H4 (cell line): Measurements from ENCODE around the gene DENND11. TPM values are rescaled to one million over a fixed set of nuclear protein-coding genes. Genes with fewer than 3 reads are reported as not detected.

ENCODE experiments used
- DNase-seq: peaks from one replicate; pipeline ENCODE4 v3.0.0-alpha.2; 2015; ENCODE audit warnings: low spot score
- total RNA-seq: library from RNA; depleted of rRNA; stranded (reverse); fragments of >200 nt; shearing (Covaris generic); gene quantifications from 2 replicates; pipeline ENCODE4 v1.2.3, GENCODE V29; 2014; rRNA removed

The DENND11 gene
- total RNA-seq, 1 experiment from 2014 or later: 6.1 TPM

- DNase-seq: no peak
Measured at GRCh38 chr7:141679014-141679413, 23.0 kb downstream of the DENND11 start.

GRCh38 chr7:141676618-141677017, 25.3 kb downstream of the DENND11 start:
- peak; percentile 37 for DNase-seq

GRCh38 chr7:141675436-141676215, 26.3 kb downstream of the DENND11 start:
- no peak for DNase-seq

GRCh38 chr7:141674702-141675101, 27.3 kb downstream of the DENND11 start:
- DNase-seq: no peak

GRCh38 chr7:141674171-141674671, 27.7 kb downstream of the DENND11 start:
- DNase-seq: no peak

- DNase-seq: no peak
Measured at GRCh38 chr7:141673346-141673745, 28.6 kb downstream of the DENND11 start.

GRCh38 chr7:141671705-141672496, 30.1 kb downstream of the DENND11 start:
- no peak for DNase-seq

GRCh38 chr7:141668853-141669252, 33.1 kb downstream of the DENND11 start:
- DNase-seq: no peak

GRCh38 chr7:141666071-141666470, 35.9 kb downstream of the DENND11 start:
- DNase-seq: no peak

GRCh38 chr7:141665208-141666035, 36.5 kb downstream of the DENND11 start:
- DNase-seq: no peak

GRCh38 chr7:141664450-141664849, 37.5 kb downstream of the DENND11 start:
- no peak for DNase-seq

GRCh38 chr7:141663081-141663849, 38.7 kb downstream of the DENND11 start:
- DNase-seq: peak; percentile 38

GRCh38 chr7:141660259-141660658, 41.7 kb downstream of the DENND11 start:
- DNase-seq: no peak

GRCh38 chr7:141659501-141659900, 42.5 kb downstream of the DENND11 start:
- DNase-seq: no peak

GRCh38 chr7:141654551-141654950, 47.4 kb downstream of the DENND11 start:
- DNase-seq: peak; percentile 59

GRCh38 chr7:141652691-141653090, 49.3 kb downstream of the DENND11 start:
- DNase-seq: no peak

Other genes with a start within 250 kb of the DENND11 start
- gene AGK, start 150.8 kb downstream of the DENND11 start, total RNA-seq: 36.6 and 43.2 TPM in 2 replicates
- not detected in 2 replicates for gene WEE2, start 6.2 kb upstream of the DENND11 start, total RNA-seq
- gene SSBP1, start 36.2 kb upstream of the DENND11 start, total RNA-seq: 516 and 551 TPM in 2 replicates
- 0.08 TPM in 1 of 2 replicates, not detected in the other for gene TAS2R3, start 61.9 kb upstream of the DENND11 start, total RNA-seq
- not detected in 2 replicates for gene TAS2R4, start 74.5 kb upstream of the DENND11 start, total RNA-seq
- gene TAS2R5, start 88.1 kb upstream of the DENND11 start, total RNA-seq: not detected in 2 replicates
- gene PRSS37, start 139.3 kb upstream of the DENND11 start, total RNA-seq: not detected in 2 replicates
- gene OR9A4, start 214.2 kb upstream of the DENND11 start, total RNA-seq: not detected in 2 replicates
- not detected in 2 replicates for gene CLEC5A, start 244.8 kb upstream of the DENND11 start, total RNA-seq